SK-N-SH (cell line): Measurements from ENCODE around the gene SNX8. TPM values are rescaled to one million over a fixed set of nuclear protein-coding genes. Genes with fewer than 3 reads are reported as not detected.
A peak's percentile ranks its signal among the peaks of the same experiment; 100 is the strongest.

Source experiments
- CTCF ChIA-PET: fragments of 300-600, 350-600 bp; formaldehyde crosslinking; extraction: SDS; loops from one replicate; lab custom pipeline; 2021; lab: Yijun Ruan, JAX
- POLR2A ChIA-PET: fragments of 350-600 bp; sonication (Branson Sonifier 250); formaldehyde crosslinking; extraction: SDS; loops from one replicate; lab custom pipeline; 2020; ENCODE audit warnings: antibody characterized with exemption, inconsistent platforms; lab: Yijun Ruan, JAX
- DNase-seq: peaks from one replicate; pipeline ENCODE4 v3.0.0; 2012
- H2AFZ ChIP-seq: fragments of 200-600 bp; sonication (generic); 2 replicates; pipeline ENCODE4 v1.8.1; 2016; ENCODE audit warnings: antibody characterized with exemption, mild to moderate bottlenecking, low read depth
- H3F3A ChIP-seq: fragments of 200-600 bp; sonication (generic); replicated peaks from 2 replicates; pipeline ENCODE3; 2016; ENCODE audit warnings: antibody characterized with exemption, mild to moderate bottlenecking; ENCODE audit not compliant: insufficient read depth
- H3K27ac ChIP-seq, 2 experiments: fragments of 200-500 bp in 1 of 2; fragments of 200-600 bp in 1 of 2; sonication (Bioruptor generic) in 1 of 2; sonication (generic), shearing (Covaris generic) in 1 of 2; 2 replicates each; pipeline versions ENCODE4 v1.5.1 to v1.6.1; 2014 to 2016; ENCODE audit warnings: low read depth in 2 of 2, inconsistent platforms in 1 of 2, low read length in 1 of 2, mild to moderate bottlenecking in 1 of 2, mixed read lengths in 1 of 2
- H3K27me3 ChIP-seq: fragments of 200-600 bp; sonication (generic), shearing (Covaris generic); 2 replicates; pipeline ENCODE4 v1.6.1; 2016; ENCODE audit warnings: mixed run types; ENCODE audit not compliant: insufficient read depth
- H3K36me3 ChIP-seq, 2 experiments: fragments of 200-500 bp in 1 of 2; fragments of 200-600 bp in 1 of 2; sonication (Bioruptor generic) in 1 of 2; sonication (generic) in 1 of 2; replicated peaks in 1 of 2; 2 replicates each; pipeline versions ENCODE3 to v1.5.1; 2014 to 2016; ENCODE audit warnings: low read length in 1 of 2, mild to moderate bottlenecking in 1 of 2; ENCODE audit not compliant: insufficient read depth in 2 of 2, control insufficient read depth in 1 of 2
- H3K4me1 ChIP-seq, 2 experiments: fragments of 200-500 bp in 1 of 2; fragments of 200-600 bp in 1 of 2; sonication (Bioruptor generic) in 1 of 2; sonication (generic), shearing (Covaris generic) in 1 of 2; 2 replicates each; pipeline versions ENCODE4 v1.5.1 to v1.6.1; 2014 to 2016; ENCODE audit warnings: low read depth in 1 of 2, low read length in 1 of 2, mixed run types in 1 of 2; ENCODE audit not compliant: insufficient read depth in 2 of 2, control insufficient read depth in 1 of 2
- H3K4me2 ChIP-seq: fragments of 200-600 bp; sonication (generic), shearing (Covaris generic); 2 replicates; pipeline ENCODE4 v1.6.1; 2017; ENCODE audit warnings: mixed run types
- H3K4me3 ChIP-seq, 2 experiments: fragments of 200-500 bp in 1 of 2; fragments of 200-600 bp in 1 of 2; sonication (Bioruptor generic) in 1 of 2; sonication (generic), shearing (Covaris generic) in 1 of 2; 2 replicates each; pipeline versions ENCODE4 v1.5.1 to v1.8.1; 2014 to 2016; ENCODE audit warnings: low read depth in 2 of 2, inconsistent platforms in 1 of 2, low read length in 1 of 2, mild to moderate bottlenecking in 1 of 2, mixed read lengths in 1 of 2, moderate library complexity in 1 of 2
- H3K79me2 ChIP-seq: fragments of 200-600 bp; sonication (generic); 2 replicates; pipeline ENCODE4 v1.8.1; 2017; ENCODE audit warnings: mild to moderate bottlenecking; ENCODE audit not compliant: insufficient read depth
- H3K9ac ChIP-seq: fragments of 200-600 bp; sonication (generic); 2 replicates; pipeline ENCODE4 v1.6.1; 2017; ENCODE audit warnings: mixed run types
- H3K9me2 ChIP-seq: fragments of 200-600 bp; sonication (generic); 2 replicates; pipeline ENCODE4 v1.6.1; 2017; ENCODE audit warnings: mixed run types
- H3K9me3 ChIP-seq: fragments of 200-600 bp; sonication (generic); 2 replicates; pipeline ENCODE4 v1.6.1; 2017; ENCODE audit warnings: mixed run types, mild to moderate bottlenecking, moderate library complexity
- H4K20me1 ChIP-seq: fragments of 200-600 bp; sonication (generic); 2 replicates; pipeline ENCODE4 v1.6.1; 2017; ENCODE audit warnings: mild to moderate bottlenecking, mixed run types; ENCODE audit not compliant: insufficient read depth
- CHD2 ChIP-seq: fragments of 150-350 bp; IDR thresholded peaks from 2 replicates; pipeline ENCODE4 v1.6.1; 2018; ENCODE audit warnings: low read length; ENCODE audit not compliant: partially characterized antibody
- ELF1 ChIP-seq: IDR thresholded peaks from 2 replicates; pipeline ENCODE4 v1.4.0; 2012
- FOSL2 ChIP-seq: IDR thresholded peaks from 2 replicates; pipeline ENCODE4 v1.4.0; 2012; ENCODE audit warnings: low read depth, mild to moderate bottlenecking, moderate library complexity, borderline replicate concordance
- FOXJ3 ChIP-seq: sonication (generic); formaldehyde crosslinking; IDR thresholded peaks from 2 replicates; pipeline ENCODE4 v1.5.1; 2020; ENCODE audit warnings: mild to moderate bottlenecking, missing genetic modification reagents
- FOXM1 ChIP-seq: IDR thresholded peaks from 2 replicates; pipeline ENCODE4 v1.4.0; 2012; ENCODE audit warnings: low read depth, mild to moderate bottlenecking
- GATA2 ChIP-seq: sonication (generic); formaldehyde crosslinking; IDR thresholded peaks from 2 replicates; pipeline ENCODE4 v1.5.0; 2020; ENCODE audit warnings: mild to moderate bottlenecking, missing genetic modification reagents
- IRF3 ChIP-seq: fragments of 150-350 bp; IDR thresholded peaks from 2 replicates; pipeline ENCODE4 v1.6.1; 2016; ENCODE audit warnings: mild to moderate bottlenecking, low read depth, low read length
- MXI1 ChIP-seq: IDR thresholded peaks from 2 replicates; pipeline ENCODE4 v1.6.1; 2012; ENCODE audit warnings: mild to moderate bottlenecking, low read depth, low read length, improper control_type of control experiment
- NRF1 ChIP-seq: IDR thresholded peaks from 2 replicates; pipeline ENCODE4 v1.6.1; 2012; ENCODE audit warnings: low read depth, mild to moderate bottlenecking, low read length
- PBX3 ChIP-seq: IDR thresholded peaks from 2 replicates; pipeline ENCODE4; 2012
- POLR2AphosphoS5 ChIP-seq: IDR thresholded peaks from 2 replicates; pipeline ENCODE4 v1.6.1; 2012; ENCODE audit warnings: low read depth, low read length
- RAD21 ChIP-seq: IDR thresholded peaks from 2 replicates; pipeline ENCODE4 v1.6.1; 2012; ENCODE audit warnings: mild to moderate bottlenecking, low read length
- RFX5 ChIP-seq: IDR thresholded peaks from 2 replicates; pipeline ENCODE4 v1.6.1; 2012; ENCODE audit warnings: mild to moderate bottlenecking, improper control_type of control experiment, low read length
- RXRA ChIP-seq: IDR thresholded peaks from 2 replicates; pipeline ENCODE4 v1.4.0; 2012; ENCODE audit warnings: low read depth, mild to moderate bottlenecking, borderline replicate concordance
- SMC3 ChIP-seq: IDR thresholded peaks from 2 replicates; pipeline ENCODE4 v1.6.1; 2012; ENCODE audit warnings: low read depth, low read length, improper control_type of control experiment
- TEAD4 ChIP-seq: IDR thresholded peaks from 2 replicates; pipeline ENCODE4 v1.4.0; 2012; ENCODE audit warnings: mild to moderate bottlenecking, borderline replicate concordance; ENCODE audit not compliant: insufficient read depth
- USF2 ChIP-seq: fragments of 150-350 bp; IDR thresholded peaks from 2 replicates; pipeline ENCODE4 v1.6.1; 2017; ENCODE audit warnings: antibody characterized with exemption, low read length, low read depth, borderline replicate concordance
- YY1 ChIP-seq: IDR thresholded peaks from 2 replicates; pipeline ENCODE4 v1.4.0; 2012; ENCODE audit warnings: low read depth, mild to moderate bottlenecking
- WGBS: methylation state at CpG from one replicate; pipeline ENCODE4 v1.1.6; 2017; ENCODE audit warnings: low lambda C conversion rate; 5-methylcytosine and 5-hydroxymethylcytosine counted together
- polyA plus RNA-seq, 3 experiments: library from polyadenylated mRNA; depleted of rRNA; stranded (reverse); fragments of >200 nt; gene quantifications; 2 replicates each; pipeline ENCODE4 v1.2.3, GENCODE V29; 2012

SNX8 gene
- polyA plus RNA-seq, 1 of the 3 experiments (the other 2 are of a cell fraction), result 20.6 TPM

- peaks cover 0 to 7% of the 10 kb centered on the region in 2 experiments; a peak in 1 of 4 replicates for H3K4me1 ChIP-seq
- H3K9me2 ChIP-seq, result no peaks in the 10 kb centered on the region
- H3K9me3 ChIP-seq, result no peaks in the 10 kb centered on the region
- ChIA-PET POLR2A (no interaction called here), CTCF (no interaction called here)
- DNase-seq, result peak; percentile 2
- 97% methylated on average over 9 of the region's 9 CpGs for WGBS
- peaks cover 3% of the 10 kb centered on the region for H3F3A ChIP-seq
- no peaks in the 10 kb centered on the region for H3K36me3 ChIP-seq
- H3K27me3 ChIP-seq, result no peaks in the 10 kb centered on the region
- H3K79me2 ChIP-seq, result peaks cover 28% of the 10 kb centered on the region
- peaks cover 6% of the 10 kb centered on the region; the same call in 1 of the 2 replicates for H4K20me1 ChIP-seq
- H3K4me3 ChIP-seq, result no peak overlapping the region
- no peak overlapping the region for H3K4me2 ChIP-seq
- no peak overlapping the region for H2AFZ ChIP-seq
- TF ChIP-seq CHD2, result no peak
- no peak for TF ChIP-seq NRF1
- TF ChIP-seq RAD21, result no peak
- no peak for TF ChIP-seq YY1
- no peak for TF ChIP-seq MXI1
- TF ChIP-seq ELF1, result no peak
- no peak for TF ChIP-seq IRF3
- H3K27ac ChIP-seq, result no peak overlapping the region
- H3K9ac ChIP-seq, result no peak overlapping the region
Measured at GRCh38 chr7:2299870-2300512, 14.2 kb downstream of the SNX8 start.

GRCh38 chr7:2299131-2299829 is 15.0 kb downstream of the SNX8 start:
- no peak overlapping the region for H3K9ac ChIP-seq
- no peaks in the 10 kb centered on the region for H3K9me3 ChIP-seq
- no peak overlapping the region for H2AFZ ChIP-seq
- no peak overlapping the region for H3K4me2 ChIP-seq
- H3K9me2 ChIP-seq, result no peaks in the 10 kb centered on the region
- DNase-seq, result no peak
- H3K27me3 ChIP-seq, result no peaks in the 10 kb centered on the region
- no peaks in the 10 kb centered on the region for H3K4me1 ChIP-seq
- ChIA-PET POLR2A (no interaction called here), CTCF (no interaction called here)
- H3K36me3 ChIP-seq, result no peaks in the 10 kb centered on the region
- no peak overlapping the region for H3K4me3 ChIP-seq
- 92% methylated on average over 18 of the region's 18 CpGs for WGBS
- peaks cover 6% of the 10 kb centered on the region; the same call in 1 of the 2 replicates for H4K20me1 ChIP-seq
- peaks cover 3% of the 10 kb centered on the region for H3F3A ChIP-seq
- no peak overlapping the region for H3K27ac ChIP-seq
- peaks cover 27% of the 10 kb centered on the region; the same call in 1 of the 2 replicates for H3K79me2 ChIP-seq
- TF ChIP-seq YY1 (no peak), PBX3 (no peak), FOXJ3 (CRISPR knock-in tag) (no peak), FOSL2 (no peak), NRF1 (no peak), RAD21 (no peak), RFX5 (no peak), POLR2AphosphoS5 (no peak), SMC3 (no peak), GATA2 (no peak), FOXM1 (no peak), TEAD4 (no peak), USF2 (no peak), RXRA (no peak), IRF3 (no peak)
